HG02642 (cell line): ENCODE data around the gene CCL13.

Experiments
- ATAC-seq: cut with Tn5 transposase; IDR thresholded peaks from one replicate; pipeline ENCODE4 v1.9.1; 2021; ENCODE audit warnings: mild to moderate bottlenecking; ENCODE audit not compliant: unreplicated experiment, poor library complexity

CCL13 gene

DNA sequence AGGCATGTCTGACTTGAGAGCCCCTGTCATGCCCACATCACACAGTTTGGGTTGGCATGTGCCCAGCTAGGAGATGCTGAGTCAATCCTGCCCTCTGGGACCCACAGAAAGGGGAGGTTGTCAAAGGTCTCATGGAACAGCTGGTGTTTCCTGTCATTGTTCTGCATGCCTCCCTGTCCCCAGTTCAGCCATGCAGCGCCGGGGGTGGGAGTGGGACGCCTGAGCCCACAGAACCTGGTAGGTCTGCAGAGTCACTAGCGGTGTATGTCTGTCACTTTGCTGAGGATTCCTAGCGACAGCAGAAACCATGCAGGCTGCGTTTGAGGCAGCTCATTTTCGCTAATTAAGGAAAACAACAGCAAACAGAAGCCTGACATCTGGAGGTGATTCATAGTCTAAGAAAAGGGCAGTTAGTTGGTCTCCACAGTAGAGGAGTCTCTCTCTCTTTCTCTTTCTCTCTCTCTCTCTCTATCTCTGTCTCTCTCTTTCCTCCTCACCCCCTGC lies 26.4 kb downstream of the CCL13 start:
- peak; percentile 42 for ATAC-seq

DNA sequence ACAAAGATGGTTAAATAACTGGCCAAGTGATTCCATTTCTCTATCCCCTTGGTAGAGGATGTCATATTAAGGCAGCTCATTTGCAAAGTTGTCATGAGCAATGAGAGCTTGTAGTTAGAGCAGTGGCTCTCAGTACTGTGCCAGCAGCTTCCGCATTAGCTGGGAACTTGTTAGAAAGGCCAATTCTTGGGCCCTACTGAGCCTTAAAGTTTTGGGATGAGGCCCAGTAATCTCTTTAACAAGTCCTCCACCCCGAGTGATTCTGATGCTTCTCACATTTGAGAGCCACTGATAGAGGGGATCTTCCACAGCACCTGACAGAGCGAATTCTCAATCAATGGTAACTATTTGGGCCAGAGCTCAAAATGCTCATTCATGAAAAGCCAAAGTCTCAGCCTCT lies 26.9 kb downstream of the CCL13 start:
- ATAC-seq, result peak; percentile 10

DNA sequence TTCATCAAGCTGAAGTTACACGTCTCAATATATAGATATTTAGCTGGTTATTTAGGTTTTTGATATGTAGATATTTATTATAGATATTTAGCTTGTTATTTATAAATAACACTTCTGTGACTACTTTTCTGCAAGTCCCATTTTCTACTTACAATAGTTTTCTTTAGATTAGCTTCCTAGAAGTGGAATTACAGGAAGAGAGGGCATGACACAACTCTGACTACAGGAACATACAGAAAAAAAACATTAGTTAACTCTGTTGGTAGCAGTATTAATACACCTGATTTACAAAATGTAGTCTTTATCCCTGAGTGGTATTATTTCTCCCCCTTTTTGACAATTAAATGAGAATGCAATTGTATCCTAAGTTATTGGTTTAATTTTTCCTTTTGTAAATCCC lies 28.0 kb downstream of the CCL13 start:
- ATAC-seq, result no peak

DNA sequence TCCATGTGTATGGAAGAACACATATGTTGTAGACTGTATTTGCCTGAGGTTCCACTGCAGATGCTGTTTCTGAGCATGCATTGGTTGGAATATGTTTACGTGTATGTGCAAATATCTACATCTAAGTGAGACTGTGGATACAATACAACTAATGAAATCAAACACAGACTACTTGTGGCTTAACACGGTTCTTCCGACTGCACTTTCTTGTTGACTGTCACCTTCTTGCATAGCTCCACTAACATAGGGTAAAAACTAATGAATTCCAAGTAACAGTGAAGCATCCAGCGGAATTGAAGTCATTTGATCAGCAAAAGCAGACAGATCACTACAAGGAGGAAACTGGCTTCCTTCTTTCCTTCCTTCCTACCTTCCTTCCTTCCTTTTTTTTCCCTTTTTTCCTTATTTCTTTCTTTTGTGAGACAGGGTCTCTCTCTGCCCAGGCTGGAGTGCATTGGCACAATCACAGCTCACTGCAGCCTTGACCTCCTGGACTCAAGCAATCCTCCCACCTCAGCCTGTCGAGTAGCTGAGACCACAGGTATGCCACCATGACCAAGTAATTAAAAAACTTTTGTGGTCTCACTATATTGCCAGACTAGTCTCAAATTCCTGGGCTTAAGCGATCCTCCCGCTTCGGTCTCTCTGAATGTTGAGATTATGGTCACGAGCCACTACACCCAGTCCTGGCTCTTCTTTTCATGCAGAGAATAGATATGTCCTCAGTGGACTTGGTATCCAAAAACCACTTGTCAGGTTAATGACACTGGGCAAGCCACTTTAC lies 28.7 kb downstream of the CCL13 start:
- no peak for ATAC-seq

DNA sequence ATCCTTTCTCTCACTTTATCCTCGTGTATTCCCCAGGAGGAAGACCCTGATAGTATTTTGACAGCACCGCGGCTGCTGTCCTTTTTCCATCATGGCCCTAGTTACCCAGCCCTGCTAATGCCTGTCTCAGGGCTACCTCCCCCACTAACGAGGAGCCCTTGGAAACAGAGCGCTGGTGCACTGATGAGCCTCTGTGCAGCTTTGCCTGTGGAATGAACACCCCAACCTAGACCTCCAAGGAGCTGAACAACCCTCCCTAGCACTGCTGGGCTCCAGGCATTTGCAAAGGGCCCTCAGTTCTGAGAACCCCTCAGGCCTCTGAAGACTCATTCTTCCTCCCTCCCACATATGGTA lies 30.0 kb downstream of the CCL13 start:
- ATAC-seq, result no peak

DNA sequence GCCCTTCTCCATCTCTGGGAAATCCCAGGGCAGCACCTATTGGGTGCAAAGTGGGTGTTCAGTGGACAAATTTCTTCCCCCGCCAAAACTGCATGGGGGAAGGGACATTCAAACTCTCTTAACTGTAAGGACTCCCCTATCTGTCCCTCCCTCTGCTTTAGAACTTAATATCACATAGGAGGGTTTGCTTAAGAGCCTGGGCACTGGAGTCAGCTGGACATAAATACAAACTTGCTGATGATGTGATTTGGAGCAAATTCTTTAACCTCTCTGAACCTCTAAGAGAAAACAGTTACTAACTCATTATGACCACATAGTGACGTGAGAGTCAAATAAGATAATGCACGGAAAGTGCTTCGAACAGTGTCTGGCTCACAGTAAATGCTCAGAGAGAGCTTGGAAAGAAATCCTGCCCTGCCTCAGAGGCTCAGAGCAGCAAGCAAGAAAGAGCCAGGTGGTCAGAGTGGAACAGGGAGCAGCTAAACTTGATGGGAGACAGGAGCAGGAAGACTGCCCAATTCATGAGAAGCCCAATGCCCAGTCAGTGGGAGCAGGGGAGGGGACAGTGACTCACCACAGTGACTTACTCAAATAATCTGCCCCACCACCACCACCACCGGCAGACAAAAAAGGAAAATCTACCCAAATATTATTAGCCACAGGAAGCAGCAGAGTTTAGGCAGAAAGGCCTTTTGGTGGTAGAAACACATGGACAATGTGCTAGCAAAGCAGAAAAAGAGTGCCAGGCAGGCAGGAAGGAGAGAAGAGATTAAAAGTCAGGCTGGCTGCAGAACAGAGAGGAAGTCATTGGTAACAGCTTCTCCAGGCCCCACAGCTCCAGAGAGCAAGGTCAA lies 30.6 kb downstream of the CCL13 start:
- ATAC-seq, result no peak

DNA sequence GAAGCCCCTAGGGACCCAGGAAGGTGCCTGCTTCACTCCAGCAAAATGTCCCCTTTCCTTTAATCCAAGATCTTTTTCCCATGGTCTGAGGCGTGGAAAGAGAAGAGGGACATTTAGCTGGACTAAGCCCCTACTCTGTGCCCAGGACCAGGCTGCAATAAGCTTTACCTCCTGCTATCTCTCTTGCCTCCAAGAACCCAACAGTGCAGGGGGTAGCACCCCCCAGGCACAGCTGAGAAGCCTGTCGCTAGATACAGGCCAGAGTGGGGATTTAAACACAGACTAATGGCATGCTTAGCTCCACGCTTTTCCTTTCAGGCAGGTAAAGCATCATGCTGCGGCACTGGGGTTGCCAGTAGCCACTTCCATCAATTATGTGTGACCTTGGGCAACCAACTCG lies 31.3 kb downstream of the CCL13 start:
- ATAC-seq, result no peak

DNA sequence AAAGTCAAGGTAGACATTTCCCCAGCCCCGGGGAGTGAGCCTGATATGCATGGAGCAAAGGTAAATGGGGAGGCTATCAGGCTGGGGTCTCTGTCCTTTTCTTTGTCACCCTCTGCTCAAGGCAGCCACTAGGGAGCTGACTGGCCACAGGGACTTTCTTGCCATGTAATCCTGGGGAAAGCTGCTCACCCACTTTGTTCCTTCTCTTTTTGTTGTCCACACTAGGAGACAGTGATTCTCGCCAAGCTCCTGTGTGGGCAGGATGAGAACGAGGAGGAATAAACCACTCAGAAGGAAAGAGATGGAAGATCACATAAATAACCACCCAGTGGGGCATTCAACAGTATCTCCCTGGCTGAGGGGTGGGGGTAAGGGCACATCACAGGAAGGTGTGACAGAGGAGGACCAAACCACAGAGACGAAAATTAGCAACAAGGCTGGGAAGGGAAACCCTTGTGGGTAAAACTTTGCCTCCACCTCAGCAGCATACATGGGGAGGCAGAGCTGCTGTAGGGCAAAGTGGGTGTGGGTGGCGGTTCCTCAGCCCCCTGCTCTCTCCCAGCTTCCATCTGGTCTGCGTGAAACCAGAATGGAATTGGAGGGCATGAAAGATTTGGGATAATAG lies 33.0 kb downstream of the CCL13 start:
- no peak for ATAC-seq

DNA sequence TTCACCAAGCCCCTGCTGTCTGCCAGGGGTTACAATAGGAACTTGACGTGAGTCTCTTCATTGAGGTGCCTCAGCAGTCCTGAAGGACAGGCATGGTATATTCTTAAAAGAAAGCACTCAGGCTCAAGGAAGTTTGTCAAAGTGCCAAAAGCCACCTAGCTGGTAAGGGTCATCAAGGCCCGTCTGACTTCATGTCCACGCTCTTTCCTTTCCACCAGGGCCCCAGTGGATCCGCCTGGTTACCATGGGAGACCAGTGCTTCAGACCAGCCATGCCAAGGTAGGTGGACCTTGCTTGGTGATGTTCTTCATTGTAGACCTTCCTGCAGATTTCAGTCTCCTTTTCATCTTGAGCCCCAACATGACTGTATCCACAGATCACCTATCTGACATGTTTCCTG lies 34.4 kb downstream of the CCL13 start:
- no peak for ATAC-seq

DNA sequence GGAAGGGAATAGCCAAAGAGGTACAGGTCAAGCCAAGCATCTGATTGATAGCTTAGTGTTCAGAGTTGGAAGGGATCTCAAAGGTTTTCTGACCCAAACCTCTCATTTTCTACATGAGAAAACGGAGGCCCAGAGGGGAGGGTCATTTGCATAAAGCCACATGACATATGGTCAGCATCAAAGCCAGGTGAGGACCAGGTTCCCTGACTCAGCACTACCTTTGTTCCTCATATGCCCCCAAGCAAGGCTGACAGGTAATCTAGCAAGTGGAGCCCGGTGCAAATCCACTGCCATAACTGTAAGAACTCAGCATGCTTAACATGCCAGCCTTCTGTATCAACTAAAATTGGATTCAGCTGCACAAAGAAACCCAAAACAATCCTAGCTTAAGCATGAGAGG lies 35.0 kb downstream of the CCL13 start:
- no peak for ATAC-seq

DNA sequence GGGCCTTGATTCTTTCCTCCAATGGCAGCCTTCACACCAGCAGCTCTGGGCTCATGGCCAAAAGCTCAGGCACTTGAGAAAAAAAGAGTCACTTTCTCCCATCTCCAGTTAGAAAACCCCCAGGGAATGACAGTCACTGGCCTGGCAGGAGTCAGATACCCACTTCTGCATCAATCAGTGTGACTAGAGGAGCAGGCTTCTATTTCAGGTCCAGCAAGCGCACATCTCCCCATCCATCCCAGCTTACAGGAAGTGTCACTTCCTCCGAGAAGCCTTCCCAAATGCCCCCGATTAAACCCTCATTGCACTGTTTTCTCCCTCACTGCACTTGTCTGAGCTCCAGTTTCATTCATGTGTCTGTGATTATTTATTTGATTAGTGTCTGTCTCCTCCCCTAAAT lies 37.1 kb downstream of the CCL13 start:
- no peak for ATAC-seq

DNA sequence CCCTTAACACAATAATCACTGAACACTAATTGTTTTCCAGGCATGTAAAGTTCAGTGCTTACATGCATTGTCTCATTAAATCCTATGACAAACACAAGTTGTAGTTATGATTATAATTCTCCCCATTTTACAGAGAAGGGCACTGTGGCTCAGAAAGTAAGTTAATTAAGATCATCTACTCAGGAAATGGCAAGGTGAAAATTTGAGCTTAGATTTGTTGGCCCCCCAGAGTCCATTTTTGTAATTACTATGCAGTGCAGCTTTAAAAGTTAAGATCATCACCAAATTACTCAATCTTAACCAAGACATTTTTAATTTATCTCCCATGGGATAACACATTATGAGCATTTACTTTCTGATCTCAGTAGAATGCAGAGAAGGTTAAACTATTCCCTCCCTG lies 41.0 kb downstream of the CCL13 start:
- no peak for ATAC-seq

DNA sequence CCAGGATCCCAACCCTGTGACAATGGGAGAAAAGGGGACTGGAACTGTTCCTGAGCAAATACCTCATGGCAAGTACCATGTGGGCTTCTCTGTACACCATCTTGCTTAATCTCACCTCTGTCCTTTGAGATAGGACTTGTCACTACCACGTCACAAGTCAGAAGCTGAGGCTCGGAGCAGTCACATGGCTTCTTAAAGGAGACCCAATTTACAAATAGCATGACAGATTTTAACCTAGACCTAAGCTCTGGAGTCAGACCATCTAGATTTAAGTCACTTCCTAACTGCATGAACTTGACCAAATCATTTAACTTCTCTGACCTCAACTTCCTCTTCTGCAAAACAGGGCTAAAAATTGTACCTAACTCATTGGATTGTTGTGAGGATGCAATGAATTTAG lies 42.7 kb downstream of the CCL13 start:
- no peak for ATAC-seq

DNA sequence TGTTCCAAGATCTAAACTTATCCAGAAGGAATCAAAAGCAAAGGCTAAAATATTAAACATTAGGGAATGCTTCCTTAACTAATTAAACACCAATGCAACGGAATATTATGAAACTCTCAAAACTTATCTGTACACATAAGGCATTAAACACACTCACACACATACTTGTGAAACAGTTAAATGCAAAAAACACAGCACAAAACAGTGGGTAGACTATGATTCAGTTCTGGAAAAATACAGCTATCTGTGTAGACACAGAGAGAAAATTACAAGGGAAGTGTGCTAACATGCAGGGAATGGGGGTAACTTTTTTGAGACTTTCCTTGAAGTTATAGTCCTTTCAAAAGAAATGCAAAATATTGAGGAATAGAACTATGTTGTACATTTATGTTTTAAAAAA lies 43.4 kb downstream of the CCL13 start:
- no peak for ATAC-seq

DNA sequence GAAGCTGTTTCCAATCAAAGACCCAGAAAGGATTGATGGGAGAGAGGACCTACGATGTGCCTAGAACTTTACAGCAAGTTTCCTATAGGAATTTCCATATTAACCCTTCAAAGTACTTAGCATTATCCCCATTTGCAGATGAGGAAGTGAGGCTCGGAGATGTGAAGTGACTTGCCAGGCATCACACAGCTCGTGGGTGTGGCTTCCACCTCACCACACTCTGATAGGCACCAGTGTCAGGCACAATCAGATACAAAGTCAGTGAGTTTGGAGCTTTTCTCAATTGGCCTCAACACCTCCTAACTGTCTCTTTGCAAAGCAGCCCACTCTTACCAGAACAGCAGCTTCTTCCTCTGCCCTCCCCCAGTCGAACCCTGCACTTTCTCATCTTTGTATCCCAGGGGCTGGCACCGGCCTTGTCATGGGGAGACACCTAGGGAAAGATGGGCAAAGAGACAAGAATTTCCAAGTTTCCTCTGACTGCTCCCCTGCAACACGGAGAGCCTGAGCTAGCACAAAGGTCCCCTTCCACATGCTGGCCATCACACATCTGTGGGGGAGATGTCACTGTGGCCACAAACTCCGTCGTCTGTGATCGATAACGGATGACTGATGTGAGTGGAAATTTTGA lies 44.1 kb downstream of the CCL13 start:
- no peak for ATAC-seq

DNA sequence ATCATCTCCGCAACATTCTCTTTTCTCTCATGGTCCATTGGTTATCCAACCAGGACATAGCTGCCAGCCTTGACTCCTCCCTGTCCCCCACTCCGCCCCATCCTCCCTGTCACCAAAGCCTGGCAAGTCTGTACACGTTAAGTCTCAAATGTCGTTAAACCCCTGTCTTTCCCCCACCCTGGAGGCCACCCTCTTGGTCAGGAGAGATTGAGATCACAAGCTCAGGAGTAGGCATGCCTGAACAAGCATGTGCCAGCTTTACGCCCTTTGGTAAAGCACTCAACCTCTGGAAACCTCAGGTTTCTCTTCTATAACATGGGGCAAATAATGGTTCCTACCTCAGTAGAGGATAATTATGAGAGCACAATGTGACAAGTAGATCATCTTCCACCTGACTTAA lies 44.9 kb downstream of the CCL13 start:
- ATAC-seq, result no peak

DNA sequence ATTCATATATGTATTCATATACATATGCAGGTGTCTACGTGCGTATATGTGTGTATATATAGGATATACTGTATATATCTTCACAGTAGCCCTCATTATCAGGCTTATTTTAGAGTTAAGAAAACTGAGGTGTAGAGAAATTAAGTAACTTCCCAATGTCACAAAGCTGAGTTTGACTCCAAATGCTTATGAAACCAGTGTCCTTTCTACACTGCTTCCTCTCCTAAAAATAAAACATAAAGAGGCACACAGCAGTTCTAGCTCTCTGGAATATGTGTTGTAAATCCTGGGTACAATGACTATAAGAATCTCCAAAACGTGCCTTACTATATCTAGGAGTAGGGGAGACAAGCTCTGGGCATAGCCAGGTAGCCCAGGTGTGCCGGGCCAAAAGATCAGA lies 46.7 kb downstream of the CCL13 start:
- no peak for ATAC-seq

DNA sequence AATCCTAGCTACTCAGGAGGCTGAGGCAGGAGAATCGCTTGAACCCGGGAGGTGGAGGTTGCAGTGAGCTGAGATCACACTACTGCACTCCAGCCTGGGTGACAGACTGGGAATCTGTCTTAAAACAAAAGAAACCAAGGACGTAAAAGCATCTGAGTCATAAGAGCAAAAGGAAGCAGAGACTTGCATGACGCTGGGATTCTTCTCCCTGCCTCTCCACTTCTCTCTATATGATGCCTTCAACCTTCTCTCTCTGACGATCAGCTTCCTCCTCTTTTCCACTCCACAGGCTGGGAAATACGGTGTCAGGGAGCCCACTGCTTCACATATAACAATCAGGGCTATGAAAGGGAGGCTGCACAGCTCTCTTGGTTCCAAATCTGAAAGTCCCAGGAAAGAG lies 49.9 kb downstream of the CCL13 start:
- ATAC-seq, result no peak
